KMS-11 (cell line): Measurements from ENCODE around the gene RPL13.

Experiments
- H2AFZ ChIP-seq: fragments of 200-600 bp; sonication (generic); 2 replicates; pipeline ENCODE4 v1.6.1; 2016; ENCODE audit warnings: antibody characterized with exemption, mixed run types, low read depth
- H3K27ac ChIP-seq: fragments of 200-600 bp; sonication (generic); 2 replicates; pipeline ENCODE4 v1.6.1; 2016; ENCODE audit warnings: mild to moderate bottlenecking, mixed run types
- H3K27me3 ChIP-seq: fragments of 200-600 bp; sonication (generic); 2 replicates; pipeline ENCODE4 v1.6.1; 2017; ENCODE audit warnings: mild to moderate bottlenecking, low read depth, mixed run types, moderate library complexity; ENCODE audit not compliant: insufficient read depth
- H3K36me3 ChIP-seq: fragments of 200-600 bp; sonication (generic); 2 replicates; pipeline ENCODE4 v1.6.1; 2017; ENCODE audit warnings: mild to moderate bottlenecking, mixed run types; ENCODE audit not compliant: insufficient read depth
- H3K4me1 ChIP-seq: fragments of 200-600 bp; sonication (generic); 2 replicates; pipeline ENCODE4 v1.6.1; 2016; ENCODE audit warnings: mild to moderate bottlenecking, low read depth, mixed run types; ENCODE audit not compliant: poor library complexity, severe bottlenecking
- H3K4me2 ChIP-seq: fragments of 200-600 bp; sonication (generic); 2 replicates; pipeline ENCODE4 v1.7.0; 2016; ENCODE audit warnings: mild to moderate bottlenecking, mixed run types
- H3K4me3 ChIP-seq: fragments of 200-600 bp; sonication (generic); IDR thresholded peaks from 2 replicates; pipeline ENCODE4 v1.6.1; 2017; ENCODE audit warnings: low read depth, low read length, mixed read lengths; ENCODE audit not compliant: insufficient read depth
- H3K79me2 ChIP-seq: fragments of 200-600 bp; sonication (generic); 2 replicates; pipeline ENCODE4 v1.6.1; 2016; ENCODE audit warnings: low read depth, mixed run types; ENCODE audit not compliant: insufficient read depth
- H3K9ac ChIP-seq: fragments of 200-600 bp; sonication (generic); 2 replicates; pipeline ENCODE4 v1.6.1; 2016; ENCODE audit warnings: mild to moderate bottlenecking, mixed run types
- H4K20me1 ChIP-seq: fragments of 200-600 bp; sonication (generic); 2 replicates; pipeline ENCODE4 v1.6.1; 2016; ENCODE audit warnings: mild to moderate bottlenecking, mixed run types; ENCODE audit not compliant: insufficient read depth
- CTCF ChIP-seq: fragments of 200-600 bp; sonication (generic); conservative IDR thresholded peaks from 2 replicates; pipeline ENCODE4 v1.6.1; 2017; ENCODE audit warnings: low read depth, mild to moderate bottlenecking, antibody characterized with exemption, low read length, moderate library complexity, mixed read lengths

Gene RPL13

GRCh38 chr16:89575247-89576152 is 15.0 kb downstream of the RPL13 start, which contains the start of gene CPNE7:
Gene CPNE7 (plus strand): TSS chr16:89575758. CDS start chr16:89575898, 140 bp downstream.
- no peaks in the 10 kb centered on the region for H3K27me3 ChIP-seq
- peak within 1 kb of the TSS; percentile 71 for H3K4me2 ChIP-seq
- H3K4me1 ChIP-seq: peaks cover 7% of the 10 kb centered on the region
- H3K4me3 ChIP-seq: no peak within 1 kb of the TSS
- H3K79me2 ChIP-seq: peaks cover 16% of the 10 kb centered on the region; the same call in 1 of the 2 replicates
- no peaks in the 10 kb centered on the region for H4K20me1 ChIP-seq
- peak within 1 kb of the TSS; percentile 73 for H3K9ac ChIP-seq
- H2AFZ ChIP-seq: peak within 1 kb of the TSS; percentile 90
- TF ChIP-seq CTCF: no peak
- H3K27ac ChIP-seq: peak within 1 kb of the TSS; percentile 59
- H3K36me3 ChIP-seq: no peaks in the 10 kb centered on the region

- Histone ChIP-seq H3K27ac (peak overlapping the region; percentile 26; the same call in 1 of the 2 replicates), H3K27me3 (no peaks in the 10 kb centered on the region), H3K79me2 (peaks cover 16% of the 10 kb centered on the region; the same call in 1 of the 2 replicates), H3K4me3 (no peak overlapping the region), H2AFZ (peak overlapping the region; percentile 26; the same call in 1 of the 2 replicates), H4K20me1 (no peaks in the 10 kb centered on the region), H3K36me3 (no peaks in the 10 kb centered on the region), H3K4me2 (peak overlapping the region; percentile 42; the same call in 1 of the 2 replicates), H3K9ac (peak overlapping the region; percentile 73), H3K4me1 (peaks cover 7% of the 10 kb centered on the region)
- no peak for TF ChIP-seq CTCF
These were observed 15.9 kb downstream of the RPL13 start for GRCh38 chr16:89576153-89577054.

- no peaks in the 10 kb centered on the region for H3K27me3 ChIP-seq
- no peaks in the 10 kb centered on the region for H3K36me3 ChIP-seq
- no peak overlapping the region; the same call in 1 of the 2 replicates for H3K4me2 ChIP-seq
- H3K27ac ChIP-seq: no peak overlapping the region
- no peak overlapping the region for H3K9ac ChIP-seq
- peaks cover 16% of the 10 kb centered on the region; the same call in 1 of the 2 replicates for H3K79me2 ChIP-seq
- no peak for TF ChIP-seq CTCF
- H3K4me1 ChIP-seq: peaks cover 7% of the 10 kb centered on the region
- H4K20me1 ChIP-seq: no peaks in the 10 kb centered on the region
- no peak overlapping the region for H3K4me3 ChIP-seq
- H2AFZ ChIP-seq: no peak overlapping the region
These were observed 16.7 kb downstream of the RPL13 start for GRCh38 chr16:89577055-89577759.

- Histone ChIP-seq H3K36me3 (no peaks in the 10 kb centered on the region), H4K20me1 (no peaks in the 10 kb centered on the region), H2AFZ (no peak overlapping the region), H3K4me3 (no peak overlapping the region), H3K4me1 (peaks cover 2% of the 10 kb centered on the region), H3K27me3 (no peaks in the 10 kb centered on the region), H3K27ac (no peak overlapping the region), H3K4me2 (no peak overlapping the region), H3K9ac (no peak overlapping the region), H3K79me2 (peaks cover 16% of the 10 kb centered on the region; the same call in 1 of the 2 replicates)
- TF ChIP-seq CTCF: no peak
These were observed 18.9 kb downstream of the RPL13 start for GRCh38 chr16:89579351-89579750.
